HG03060 (cell line): Measurements from ENCODE around the gene ALDH4A1.
"Not testable (repeated sequence)": the region's sequence is repeated elsewhere in the genome, so short reads cannot be mapped to it uniquely, and the experiment has no call there.

Experiments used
- ATAC-seq: cut with Tn5 transposase; IDR thresholded peaks from one replicate; pipeline ENCODE4 v1.9.1; 2021; ENCODE audit warnings: low read depth, moderate number of reproducible peaks; ENCODE audit not compliant: unreplicated experiment

Gene ALDH4A1

GRCh38 chr1:18879791-18880309 lies 22.5 kb downstream of the ALDH4A1 start:
- ATAC-seq = no peak

GRCh38 chr1:18879215-18879790 lies 23.1 kb downstream of the ALDH4A1 start:
- no peak for ATAC-seq

- no peak for ATAC-seq
These were observed 23.7 kb downstream of the ALDH4A1 start for GRCh38 chr1:18878538-18879214.

- ATAC-seq = no peak
These were observed 25.1 kb downstream of the ALDH4A1 start for GRCh38 chr1:18877282-18877681.

- no peak for ATAC-seq
These were observed 26.1 kb downstream of the ALDH4A1 start for GRCh38 chr1:18876210-18876609.

GRCh38 chr1:18875796-18876128 lies 26.6 kb downstream of the ALDH4A1 start:
- no peak for ATAC-seq

- ATAC-seq = no peak
These were observed 27.1 kb downstream of the ALDH4A1 start for GRCh38 chr1:18875107-18875795.

- no peak for ATAC-seq
These were observed 27.8 kb downstream of the ALDH4A1 start for GRCh38 chr1:18874600-18874999.

- no peak for ATAC-seq
These were observed 28.3 kb downstream of the ALDH4A1 start for GRCh38 chr1:18874036-18874435.

- no peak for ATAC-seq
These were observed 30.2 kb downstream of the ALDH4A1 start for GRCh38 chr1:18872071-18872611.

- no peak for ATAC-seq
These were observed 30.8 kb downstream of the ALDH4A1 start for GRCh38 chr1:18871401-18872070.

GRCh38 chr1:18870957-18871356 lies 31.4 kb downstream of the ALDH4A1 start:
- ATAC-seq = no peak

GRCh38 chr1:18870595-18870865 lies 31.8 kb downstream of the ALDH4A1 start:
- ATAC-seq = not testable (repeated sequence)

GRCh38 chr1:18869847-18870594 lies 32.3 kb downstream of the ALDH4A1 start:
- ATAC-seq = no peak

GRCh38 chr1:18868801-18869424 lies 33.4 kb downstream of the ALDH4A1 start:
- no peak for ATAC-seq

- ATAC-seq = no peak
These were observed 34.0 kb downstream of the ALDH4A1 start for GRCh38 chr1:18868354-18868753.

- no peak for ATAC-seq
These were observed 35.5 kb downstream of the ALDH4A1 start for GRCh38 chr1:18866846-18867245.

- ATAC-seq = no peak
These were observed 36.0 kb downstream of the ALDH4A1 start for GRCh38 chr1:18866314-18866713.

GRCh38 chr1:18865176-18865575 lies 37.2 kb downstream of the ALDH4A1 start:
- no peak for ATAC-seq

GRCh38 chr1:18861590-18861989 lies 40.8 kb downstream of the ALDH4A1 start:
- ATAC-seq = no peak
